Measurements from ENCODE around the gene CSPG4.
"Not testable (repeated sequence)": the region's sequence is repeated elsewhere in the genome, so short reads cannot be mapped to it uniquely, and the experiment has no call there.

The CSPG4 gene, protein sequence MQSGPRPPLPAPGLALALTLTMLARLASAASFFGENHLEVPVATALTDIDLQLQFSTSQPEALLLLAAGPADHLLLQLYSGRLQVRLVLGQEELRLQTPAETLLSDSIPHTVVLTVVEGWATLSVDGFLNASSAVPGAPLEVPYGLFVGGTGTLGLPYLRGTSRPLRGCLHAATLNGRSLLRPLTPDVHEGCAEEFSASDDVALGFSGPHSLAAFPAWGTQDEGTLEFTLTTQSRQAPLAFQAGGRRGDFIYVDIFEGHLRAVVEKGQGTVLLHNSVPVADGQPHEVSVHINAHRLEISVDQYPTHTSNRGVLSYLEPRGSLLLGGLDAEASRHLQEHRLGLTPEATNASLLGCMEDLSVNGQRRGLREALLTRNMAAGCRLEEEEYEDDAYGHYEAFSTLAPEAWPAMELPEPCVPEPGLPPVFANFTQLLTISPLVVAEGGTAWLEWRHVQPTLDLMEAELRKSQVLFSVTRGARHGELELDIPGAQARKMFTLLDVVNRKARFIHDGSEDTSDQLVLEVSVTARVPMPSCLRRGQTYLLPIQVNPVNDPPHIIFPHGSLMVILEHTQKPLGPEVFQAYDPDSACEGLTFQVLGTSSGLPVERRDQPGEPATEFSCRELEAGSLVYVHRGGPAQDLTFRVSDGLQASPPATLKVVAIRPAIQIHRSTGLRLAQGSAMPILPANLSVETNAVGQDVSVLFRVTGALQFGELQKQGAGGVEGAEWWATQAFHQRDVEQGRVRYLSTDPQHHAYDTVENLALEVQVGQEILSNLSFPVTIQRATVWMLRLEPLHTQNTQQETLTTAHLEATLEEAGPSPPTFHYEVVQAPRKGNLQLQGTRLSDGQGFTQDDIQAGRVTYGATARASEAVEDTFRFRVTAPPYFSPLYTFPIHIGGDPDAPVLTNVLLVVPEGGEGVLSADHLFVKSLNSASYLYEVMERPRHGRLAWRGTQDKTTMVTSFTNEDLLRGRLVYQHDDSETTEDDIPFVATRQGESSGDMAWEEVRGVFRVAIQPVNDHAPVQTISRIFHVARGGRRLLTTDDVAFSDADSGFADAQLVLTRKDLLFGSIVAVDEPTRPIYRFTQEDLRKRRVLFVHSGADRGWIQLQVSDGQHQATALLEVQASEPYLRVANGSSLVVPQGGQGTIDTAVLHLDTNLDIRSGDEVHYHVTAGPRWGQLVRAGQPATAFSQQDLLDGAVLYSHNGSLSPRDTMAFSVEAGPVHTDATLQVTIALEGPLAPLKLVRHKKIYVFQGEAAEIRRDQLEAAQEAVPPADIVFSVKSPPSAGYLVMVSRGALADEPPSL (N-terminal part only)

DNA sequence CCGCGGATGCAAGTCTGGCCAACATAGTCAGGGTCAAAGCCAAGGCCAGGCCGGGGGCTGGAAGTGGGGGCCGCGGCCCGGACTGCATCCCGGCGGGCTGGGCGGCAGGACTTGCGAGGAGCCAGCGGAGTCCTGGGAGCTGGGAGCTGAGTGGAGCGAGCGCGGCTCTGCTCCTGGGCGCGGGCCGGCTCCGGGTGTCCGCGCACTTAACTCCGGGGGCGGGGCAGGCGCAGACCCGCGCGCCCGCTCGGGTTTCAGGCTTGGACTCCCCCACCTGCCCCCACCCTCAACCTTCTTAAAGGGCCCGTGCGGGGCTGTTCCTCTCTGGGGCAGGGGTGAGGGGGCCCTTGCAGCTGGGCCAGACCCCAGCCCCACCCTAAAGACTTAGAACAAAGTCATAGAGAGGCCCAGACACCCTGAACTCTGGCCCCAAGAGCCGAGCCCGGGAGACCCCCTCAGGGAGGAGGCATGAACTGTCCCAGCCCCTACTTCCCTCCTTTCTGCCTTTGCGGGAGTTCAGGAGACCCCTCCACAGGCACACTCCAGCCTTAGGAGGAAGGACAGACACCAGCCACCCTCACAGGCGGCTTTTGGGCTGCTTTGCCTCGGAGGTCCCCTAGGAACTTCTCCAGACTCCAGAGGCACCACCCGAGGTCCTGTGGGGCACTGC is at the start of gene CSPG4:
Gene CSPG4, minus strand, starts transcription at position 181 of the 670 bp plus-strand sequence. Its CDS starts 93 bp downstream, at position 88.
- Histone ChIP-seq H3K9ac (no peak within 1 kb of the TSS), H3K36me3 (no peaks in the 10 kb centered on the region), H3K4me3 (no peak within 1 kb of the TSS), H4K20me1 (no peaks in the 10 kb centered on the region), H3K4me2 (peak within 1 kb of the TSS; percentile 31), H3K27ac (no peak within 1 kb of the TSS), H3K27me3 (peaks cover 16% of the 10 kb centered on the region), H3K4me1 (peaks cover 24% of the 10 kb centered on the region), H3K9me3 (no peaks in the 10 kb centered on the region)
- TF ChIP-seq Cebpa-rat (IDR thresholded peaks at IDR 0.05) = no peak

DNA sequence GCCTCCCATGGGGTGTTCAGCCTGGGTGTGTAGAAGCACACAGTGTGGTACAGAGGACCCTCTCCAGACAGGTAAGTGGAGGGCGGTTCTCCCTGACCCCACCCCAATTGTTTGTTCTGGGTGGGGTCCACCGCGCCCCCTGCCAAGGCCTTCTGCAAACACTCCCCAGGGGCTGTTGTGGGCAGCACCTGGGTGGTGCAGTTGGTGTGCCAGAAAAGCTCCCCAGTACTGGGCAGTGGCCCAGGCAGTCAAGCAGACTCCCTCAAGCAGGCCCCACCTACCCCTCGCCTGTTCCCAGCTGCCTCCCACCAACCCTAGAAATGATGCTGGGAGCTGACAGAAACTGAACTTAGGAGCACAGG is 49.7 kb upstream of the CSPG4 start:
- not testable (repeated sequence) for H3K36me3 ChIP-seq, H3K27ac ChIP-seq, H3K4me3 ChIP-seq, H3K27me3 ChIP-seq, H3K4me2 ChIP-seq, H3K9me3 ChIP-seq, H4K20me1 ChIP-seq, H3K9ac ChIP-seq
- H3K4me1 ChIP-seq = peaks cover 15% of the 10 kb centered on the region

GRCh38 chr15:75761446-75762356 is 49.1 kb upstream of the CSPG4 start:
- H3K9me3 ChIP-seq = no peaks in the 10 kb centered on the region
- H3K9ac ChIP-seq = no peak overlapping the region
- peaks cover 15% of the 10 kb centered on the region for H3K4me1 ChIP-seq
- H4K20me1 ChIP-seq = no peaks in the 10 kb centered on the region
- no peaks in the 10 kb centered on the region for H3K36me3 ChIP-seq
- no peak overlapping the region for H3K27ac ChIP-seq
- TF ChIP-seq Cebpa-rat (IDR thresholded peaks at IDR 0.05) = no peak
- H3K4me2 ChIP-seq = no peak overlapping the region
- H3K27me3 ChIP-seq = no peaks in the 10 kb centered on the region
- no peak overlapping the region for H3K4me3 ChIP-seq

DNA sequence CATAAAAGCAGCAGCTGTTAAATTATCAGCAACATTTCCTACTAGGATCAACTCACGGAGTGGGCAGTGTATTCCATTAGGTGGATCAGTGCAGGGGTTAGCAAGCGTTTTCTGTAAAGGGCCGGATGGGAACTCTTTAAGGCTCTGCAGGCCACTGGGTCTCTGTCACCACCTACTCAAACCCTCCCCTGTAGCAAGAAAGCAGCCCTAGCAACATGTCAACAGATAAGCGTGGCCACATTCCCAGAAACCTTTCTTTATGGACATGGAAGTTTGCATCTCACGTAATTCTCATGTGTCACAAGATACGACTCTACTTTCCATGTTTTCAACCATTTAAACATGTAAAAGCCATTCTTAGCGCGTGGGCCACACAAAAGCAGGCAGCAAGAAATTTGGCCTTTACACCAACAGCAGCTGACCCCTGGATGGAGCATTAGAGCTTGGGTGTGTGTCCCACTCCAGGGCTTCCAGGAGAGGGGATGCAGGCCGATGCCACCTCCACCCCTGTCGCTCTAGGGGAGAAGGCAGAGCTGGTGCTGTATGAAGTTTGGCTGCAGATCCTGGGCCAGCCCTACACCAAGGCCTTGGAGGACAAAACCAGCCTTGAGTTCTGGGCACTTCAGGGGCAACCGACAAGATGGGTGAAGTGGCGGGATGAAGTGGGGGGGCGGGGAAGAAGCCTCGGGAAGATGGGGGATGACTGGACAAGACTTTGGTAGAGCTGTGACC is 48.2 kb upstream of the CSPG4 start:
- no peak for TF ChIP-seq Cebpa-rat (IDR thresholded peaks at IDR 0.05)
- no peaks in the 10 kb centered on the region for H3K27me3 ChIP-seq
- H3K4me3 ChIP-seq = no peak overlapping the region
- no peak overlapping the region for H3K27ac ChIP-seq
- no peaks in the 10 kb centered on the region for H3K36me3 ChIP-seq
- no peaks in the 10 kb centered on the region for H4K20me1 ChIP-seq
- H3K9me3 ChIP-seq = no peaks in the 10 kb centered on the region
- H3K4me1 ChIP-seq = peaks cover 15% of the 10 kb centered on the region
- no peak overlapping the region for H3K9ac ChIP-seq
- no peak overlapping the region for H3K4me2 ChIP-seq

- H3K4me1 ChIP-seq = peaks cover 15% of the 10 kb centered on the region
- not testable (repeated sequence) for H3K9ac ChIP-seq, H3K36me3 ChIP-seq, H3K27me3 ChIP-seq, H3K4me2 ChIP-seq, H4K20me1 ChIP-seq, H3K4me3 ChIP-seq, H3K27ac ChIP-seq, H3K9me3 ChIP-seq
Measured at GRCh38 chr15:75760131-75760520, 47.5 kb upstream of the CSPG4 start.

GRCh38 chr15:75759416-75760130 is 46.9 kb upstream of the CSPG4 start:
- no peak overlapping the region; the same call in 1 of the 2 replicates for H3K4me3 ChIP-seq
- peaks cover 15% of the 10 kb centered on the region for H3K4me1 ChIP-seq
- H3K27ac ChIP-seq = no peak overlapping the region
- no peak overlapping the region for H3K9ac ChIP-seq
- H3K36me3 ChIP-seq = no peaks in the 10 kb centered on the region
- no peaks in the 10 kb centered on the region for H4K20me1 ChIP-seq
- TF ChIP-seq Cebpa-rat (IDR thresholded peaks at IDR 0.05) = no peak
- no peaks in the 10 kb centered on the region for H3K27me3 ChIP-seq
- H3K9me3 ChIP-seq = no peaks in the 10 kb centered on the region
- H3K4me2 ChIP-seq = peak overlapping the region; percentile 88

- peak overlapping the region; percentile 82 for H3K27ac ChIP-seq
- TF ChIP-seq Cebpa-rat (IDR thresholded peaks at IDR 0.05) = no peak
- no peaks in the 10 kb centered on the region for H3K27me3 ChIP-seq
- no peaks in the 10 kb centered on the region for H4K20me1 ChIP-seq
- H3K4me3 ChIP-seq = peak overlapping the region; percentile 75
- H3K4me2 ChIP-seq = peak overlapping the region; percentile 88
- H3K4me1 ChIP-seq = peaks cover 15% of the 10 kb centered on the region
- H3K36me3 ChIP-seq = no peaks in the 10 kb centered on the region
- H3K9me3 ChIP-seq = no peaks in the 10 kb centered on the region
- H3K9ac ChIP-seq = peak overlapping the region; percentile 82
Measured at GRCh38 chr15:75758071-75758872, 45.6 kb upstream of the CSPG4 start.

- H3K4me3 ChIP-seq, H4K20me1 ChIP-seq, H3K4me2 ChIP-seq: not testable (repeated sequence)
Measured at GRCh38 chr15:75754871-75755270, 42.2 kb upstream of the CSPG4 start.

More at GRCh38 chr15:75754871-75755270, 42.2 kb upstream of the CSPG4 start:
- peaks cover 35% of the 10 kb centered on the region for H3K4me1 ChIP-seq
- H3K27me3 ChIP-seq, H3K9me3 ChIP-seq, H3K36me3 ChIP-seq, H3K9ac ChIP-seq, H3K27ac ChIP-seq: not testable (repeated sequence)
